BJ (cell line): Measurements from ENCODE around the gene KRTAP5-6. TPM values are rescaled to one million over a fixed set of nuclear protein-coding genes. Genes with fewer than 3 reads are reported as not detected.

Source experiments
- CTCF ChIA-PET: fragments of 350-600 bp; formaldehyde crosslinking; extraction: SDS; loops from one replicate; lab custom pipeline; 2021; ENCODE audit warnings: antibody characterized with exemption, inconsistent platforms; lab: Yijun Ruan, JAX
- POLR2A ChIA-PET: fragments of 300-600 bp; sonication (Branson Sonifier 250); formaldehyde crosslinking; extraction: SDS; loops from one replicate; lab custom pipeline; 2021; ENCODE audit warnings: antibody characterized with exemption; lab: Charles Lee
- DNase-seq: peaks from one replicate; pipeline ENCODE4 v3.0.0-alpha.2; 2011; ENCODE audit warnings: low read depth
- H3K27me3 ChIP-seq: 2 replicates; pipeline ENCODE4 v1.6.0; 2011; ENCODE audit warnings: low read length; ENCODE audit not compliant: control insufficient read depth, insufficient read depth
- H3K36me3 ChIP-seq: 2 replicates; pipeline ENCODE4 v1.5.1; 2011; ENCODE audit warnings: low read length; ENCODE audit not compliant: control insufficient read depth, insufficient read depth
- H3K4me3 ChIP-seq: 2 replicates; pipeline ENCODE4 v1.5.1; 2011; ENCODE audit warnings: low read depth, mild to moderate bottlenecking, control low read depth, low read length
- polyA minus RNA-seq: library from RNA; depleted of rRNA, polyadenylated mRNA; stranded (reverse); fragments of >200 nt; gene quantifications from 2 replicates; pipeline ENCODE4 v1.2.3, GENCODE V29; 2011; rRNA and poly(A)+ RNA removed
- polyA plus RNA-seq: library from polyadenylated mRNA; depleted of rRNA; stranded (reverse); fragments of >200 nt; gene quantifications from 2 replicates; pipeline ENCODE4 v1.2.3, GENCODE V29; 2011; rRNA removed
- TF ChIP-seq, protein P1 (sequence below): IDR thresholded peaks from 2 replicates; pipeline ENCODE4 v1.5.1; 2011; ENCODE audit warnings: low read depth, mild to moderate bottlenecking, control low read depth, inconsistent platforms, low read length, moderate library complexity; ENCODE audit not compliant: insufficient read depth

The KRTAP5-6 gene, protein sequence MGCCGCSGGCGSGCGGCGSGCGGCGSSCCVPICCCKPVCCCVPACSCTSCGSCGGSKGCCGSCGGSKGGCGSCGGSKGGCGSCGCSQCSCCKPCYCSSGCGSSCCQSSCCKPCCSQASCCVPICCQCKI
- not detected in 2 replicates for polyA plus RNA-seq
- not detected in 2 replicates for polyA minus RNA-seq

DNA sequence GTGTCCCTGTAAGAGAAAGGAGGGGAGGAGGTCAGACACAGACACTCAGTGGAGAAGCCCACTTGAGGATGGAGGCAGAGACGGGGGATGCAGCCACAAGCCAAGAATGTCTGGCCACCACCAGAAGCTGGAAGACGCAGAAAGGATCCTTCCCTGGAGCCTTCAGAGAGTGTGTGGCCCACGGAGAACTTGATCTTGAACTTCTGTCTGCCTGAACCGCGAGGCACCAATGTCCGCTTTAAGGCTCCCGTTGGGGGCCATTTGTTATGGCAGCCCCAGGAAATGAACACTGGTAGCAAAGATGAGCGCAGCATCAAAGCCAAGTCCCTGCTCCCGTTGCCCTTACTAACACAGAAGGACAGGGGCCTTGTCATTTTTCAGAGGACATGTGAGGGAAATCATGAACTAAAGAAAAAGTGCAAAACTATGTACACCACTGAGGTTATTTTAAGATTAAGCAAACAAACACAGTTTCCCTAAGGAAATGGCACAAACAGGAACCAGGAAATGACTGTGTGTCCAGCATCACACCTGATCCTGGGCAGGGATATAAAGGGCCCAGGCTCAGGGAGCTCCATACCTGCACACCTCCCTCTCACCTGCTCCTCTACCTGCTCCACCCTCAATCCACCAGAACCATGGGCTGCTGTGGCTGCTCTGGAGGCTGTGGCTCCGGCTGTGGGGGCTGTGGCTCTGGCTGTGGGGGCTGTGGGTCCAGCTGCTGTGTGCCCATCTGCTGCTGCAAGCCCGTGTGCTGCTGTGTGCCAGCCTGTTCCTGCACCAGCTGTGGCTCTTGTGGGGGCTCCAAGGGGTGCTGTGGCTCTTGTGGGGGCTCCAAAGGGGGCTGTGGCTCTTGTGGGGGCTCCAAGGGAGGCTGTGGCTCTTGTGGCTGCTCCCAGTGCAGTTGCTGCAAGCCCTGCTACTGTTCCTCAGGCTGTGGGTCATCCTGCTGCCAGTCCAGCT lies at the start of gene KRTAP5-6:
Gene KRTAP5-6, plus strand, starts transcription at position 588 of the 963 bp plus-strand sequence. Its CDS starts 51 bp downstream, at position 639.
- H3K36me3 ChIP-seq, result no peaks in the 10 kb centered on the region
- no peak for DNase-seq
- no peak within 1 kb of the TSS for H3K4me3 ChIP-seq
- CTCF ChIA-PET, result interaction anchor here (0.7 to 5.8 kb wide), 5 partner anchors 135 to 341 kb away, joined by 3 to 76 read pairs (median 4); no protein-coding TSS in a partner anchor
- TF ChIP-seq, protein P1, sequence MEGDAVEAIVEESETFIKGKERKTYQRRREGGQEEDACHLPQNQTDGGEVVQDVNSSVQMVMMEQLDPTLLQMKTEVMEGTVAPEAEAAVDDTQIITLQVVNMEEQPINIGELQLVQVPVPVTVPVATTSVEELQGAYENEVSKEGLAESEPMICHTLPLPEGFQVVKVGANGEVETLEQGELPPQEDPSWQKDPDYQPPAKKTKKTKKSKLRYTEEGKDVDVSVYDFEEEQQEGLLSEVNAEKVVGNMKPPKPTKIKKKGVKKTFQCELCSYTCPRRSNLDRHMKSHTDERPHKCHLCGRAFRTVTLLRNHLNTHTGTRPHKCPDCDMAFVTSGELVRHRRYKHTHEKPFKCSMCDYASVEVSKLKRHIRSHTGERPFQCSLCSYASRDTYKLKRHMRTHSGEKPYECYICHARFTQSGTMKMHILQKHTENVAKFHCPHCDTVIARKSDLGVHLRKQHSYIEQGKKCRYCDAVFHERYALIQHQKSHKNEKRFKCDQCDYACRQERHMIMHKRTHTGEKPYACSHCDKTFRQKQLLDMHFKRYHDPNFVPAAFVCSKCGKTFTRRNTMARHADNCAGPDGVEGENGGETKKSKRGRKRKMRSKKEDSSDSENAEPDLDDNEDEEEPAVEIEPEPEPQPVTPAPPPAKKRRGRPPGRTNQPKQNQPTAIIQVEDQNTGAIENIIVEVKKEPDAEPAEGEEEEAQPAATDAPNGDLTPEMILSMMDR, result no peak
- H3K27me3 ChIP-seq, result peaks cover 14% of the 10 kb centered on the region
- POLR2A ChIA-PET, result no interaction called here

DNA sequence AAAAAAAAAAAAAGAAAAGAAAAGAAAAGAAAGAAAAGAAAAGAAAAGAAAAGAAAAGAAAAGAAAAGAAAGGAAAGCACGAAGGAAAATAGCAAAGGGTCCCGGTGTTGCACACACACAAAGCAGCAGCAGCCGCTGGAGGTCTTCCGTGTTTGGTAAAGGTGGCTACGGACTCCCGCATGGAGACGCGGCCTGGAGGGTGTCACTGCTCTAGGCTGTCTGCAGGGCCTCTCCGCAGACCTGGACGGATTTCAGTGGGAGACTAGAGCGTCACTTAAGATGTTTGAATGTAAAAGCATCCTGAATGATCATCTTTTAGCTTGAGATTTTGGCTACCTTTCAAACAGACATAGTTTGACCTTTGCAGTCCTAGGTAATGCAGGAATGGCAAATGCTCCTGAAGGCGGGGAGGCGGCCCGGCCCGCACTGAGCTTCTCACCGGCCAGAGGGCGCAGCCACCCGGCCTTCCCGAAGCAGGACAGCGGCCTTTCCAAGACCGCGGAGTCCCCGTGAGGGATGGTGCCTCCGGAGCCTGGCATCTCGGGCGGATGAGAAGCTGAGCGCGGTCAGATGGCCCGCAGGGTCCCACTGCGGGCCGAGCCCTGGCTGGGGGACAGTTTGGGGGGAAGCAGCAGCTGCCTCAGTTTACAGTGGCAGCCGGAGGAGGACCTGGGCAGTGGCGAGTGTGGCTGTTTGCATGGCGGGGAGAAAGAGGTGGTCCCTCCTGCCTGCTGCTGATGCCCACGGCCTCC lies 48.9 kb upstream of the KRTAP5-6 start:
- no peaks in the 10 kb centered on the region for H3K36me3 ChIP-seq
- ChIA-PET CTCF (interaction anchor here (0.7 kb wide), 1 partner anchor 185 kb away, joined by 4 read pairs; no protein-coding TSS in a partner anchor), POLR2A (no interaction called here)
- TF ChIP-seq, protein P1, result no peak
- no peak overlapping the region for H3K4me3 ChIP-seq
- no peaks in the 10 kb centered on the region; the same call in none of the 2 replicates for H3K27me3 ChIP-seq
- DNase-seq, result no peak

DNA sequence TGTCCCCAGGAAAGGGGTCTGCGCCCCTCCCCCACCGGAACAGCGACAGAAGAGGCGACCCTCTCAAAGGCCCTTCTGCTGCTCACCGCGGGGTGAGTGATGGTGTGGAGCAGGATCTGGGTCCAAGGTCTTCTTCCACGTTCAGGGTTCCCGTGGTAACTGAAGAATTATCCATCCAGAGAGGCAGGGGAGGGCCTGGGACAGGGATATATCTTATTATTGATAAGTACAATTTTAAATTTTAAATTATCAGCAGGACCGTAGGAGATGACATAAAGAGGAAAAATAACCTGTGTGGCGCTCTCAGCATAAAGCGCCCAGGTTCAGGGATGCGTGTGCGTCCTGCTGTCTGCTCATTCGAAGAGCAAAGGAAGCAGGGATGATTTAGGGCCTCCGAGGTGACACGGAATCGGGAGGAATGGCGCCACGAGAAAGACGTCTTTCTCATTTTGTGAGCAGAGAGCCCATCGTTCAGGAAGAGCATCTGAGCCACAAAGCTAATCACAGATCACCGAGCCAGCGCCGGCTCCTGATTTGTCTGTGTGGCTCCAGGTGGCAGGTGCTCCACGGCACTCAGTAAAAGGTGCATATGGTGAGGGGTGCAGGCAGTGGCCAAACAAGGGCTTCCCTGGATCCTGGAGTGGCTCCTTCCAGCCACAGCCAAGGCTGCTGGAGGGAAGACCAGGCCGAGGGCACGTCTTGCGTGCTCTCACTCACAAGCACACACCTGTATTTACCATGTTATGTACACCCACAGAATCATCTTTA lies 48.2 kb upstream of the KRTAP5-6 start:
- H3K4me3 ChIP-seq, result no peak overlapping the region
- ChIA-PET POLR2A (no interaction called here), CTCF (interaction anchor here (1.4 kb wide), 1 partner anchor 45 kb away, joined by 3 read pairs; no protein-coding TSS in a partner anchor)
- DNase-seq, result no peak
- H3K36me3 ChIP-seq, result no peaks in the 10 kb centered on the region
- no peaks in the 10 kb centered on the region; the same call in none of the 2 replicates for H3K27me3 ChIP-seq
- TF ChIP-seq, protein P1, result no peak

DNA sequence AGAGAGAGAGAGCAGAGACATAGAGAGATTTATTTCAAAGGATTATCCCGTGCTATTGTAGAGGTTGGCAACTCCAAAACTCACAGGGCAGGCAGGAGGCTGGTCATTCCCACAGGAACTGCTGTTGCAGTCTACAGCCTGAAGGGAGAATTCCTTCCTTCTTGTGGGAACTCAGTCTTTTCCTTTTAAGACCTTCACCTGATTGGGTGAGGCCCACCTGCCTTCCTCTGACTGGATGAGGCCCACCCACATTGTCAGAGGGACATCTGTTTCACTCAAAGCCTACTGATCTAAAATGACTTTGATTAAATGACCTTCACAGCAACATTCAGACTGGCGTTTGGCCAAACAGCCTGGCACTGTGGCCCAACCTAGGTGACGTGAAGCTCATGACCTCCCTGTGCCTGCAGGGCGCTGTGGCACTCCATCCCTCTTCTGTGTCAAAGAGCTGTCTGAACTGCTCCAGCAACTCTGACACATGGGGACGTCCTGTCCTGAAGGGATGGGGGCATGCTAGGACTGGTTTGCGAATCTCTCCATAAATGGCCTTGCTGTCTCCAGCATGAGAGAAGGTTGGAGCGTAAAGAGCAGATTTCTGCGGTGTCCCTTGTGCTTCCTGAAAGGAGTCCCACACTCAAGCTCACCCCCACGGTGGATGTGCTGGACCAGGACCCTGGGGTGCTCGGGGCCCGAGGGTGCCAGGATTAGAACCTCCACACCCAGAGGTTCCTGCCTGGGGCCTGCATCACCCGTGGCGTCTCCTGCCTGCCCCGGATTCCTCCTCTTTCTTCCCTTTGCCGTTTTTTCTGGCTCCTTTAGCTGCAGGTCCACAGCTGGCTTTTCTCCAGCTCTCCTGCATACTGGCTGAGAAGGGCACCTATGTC lies 46.7 kb upstream of the KRTAP5-6 start:
- DNase-seq, result no peak
- no peak overlapping the region for H3K4me3 ChIP-seq
- ChIA-PET POLR2A (no interaction called here), CTCF (interaction anchor here (0.8 to 6.2 kb wide), 9 partner anchors 9 to 501 kb away, joined by 3 to 70 read pairs (median 5); partner anchors contain the start of genes KRTAP5-5 and SYT8)
- no peaks in the 10 kb centered on the region; the same call in none of the 2 replicates for H3K27me3 ChIP-seq
- TF ChIP-seq, protein P1, result no peak
- H3K36me3 ChIP-seq, result no peaks in the 10 kb centered on the region
